ENCODE data around the gene PLCB1. TPM values are rescaled to one million over a fixed set of nuclear protein-coding genes. Genes with fewer than 3 reads are reported as not detected.

Gene PLCB1
- total and polyA plus RNA-seq, 10 of the 15 experiments (the other 5 are each of a cell fraction or from before 2014, with no cell fraction given), result 0.05 to 5.3 (median 0.17) TPM; not detected in 1

- TF ChIP-seq SKIL (IDR thresholded peaks at IDR 0.05; ENCODE audit: low read depth, poor library complexity, severe bottlenecking), result no peak
- no peak for TF ChIP-seq PAX8 (IDR thresholded peaks at IDR 0.05)
- no peak for TF ChIP-seq RUNX3 (IDR thresholded peaks at IDR 0.05; ENCODE audit: low read length)
Observed at GRCh38 chr20:8678098-8678776, 546.2 kb downstream of the PLCB1 start (continued).

- no peak for DNase-seq (ENCODE audit: low read depth, low spot score)
- Histone ChIP-seq H3K27me3 (replicated peaks in 1 of 2; ENCODE audit: control insufficient read depth in 2 of 2, insufficient read depth in 2 of 2, low read length in 1 of 2) (no peaks in the 10 kb centered on the region), H3K4me1 (ENCODE audit: control insufficient read depth, insufficient read depth, low read length) (no peaks in the 10 kb centered on the region), H3K27ac (ENCODE audit: control insufficient read depth, insufficient read depth) (no peak overlapping the region), H3K4me2 (ENCODE audit: control insufficient read depth, insufficient read depth) (no peak overlapping the region), H3K79me2 (ENCODE audit: control insufficient read depth, insufficient read depth, low read length) (no peaks in the 10 kb centered on the region), H3K9me3 (replicated peaks; ENCODE audit: control insufficient read depth, insufficient read depth, low read length) (no peaks in the 10 kb centered on the region; the same call in 2 of the 3 replicates), H3K9ac (ENCODE audit: control insufficient read depth, insufficient read depth, low read length) (no peak overlapping the region), H2AFZ (ENCODE audit: control insufficient read depth, low read depth, low read length) (no peak overlapping the region), H3K4me3 (no peak overlapping the region), H3K36me3 (ENCODE audit: control insufficient read depth in 2 of 2, insufficient read depth in 2 of 2, low read length in 1 of 2) (no peaks in the 10 kb centered on the region), H4K20me1 (ENCODE audit: control insufficient read depth, insufficient read depth) (no peaks in the 10 kb centered on the region)
- FAIRE-seq, result no peak
- RAD21 ChIA-PET (ENCODE audit: unreplicated experiment), result no interaction called here
- SMC1A ChIA-PET (ENCODE audit: uncharacterized antibody, unreplicated experiment), result no interaction called here
- TF ChIP-seq, protein P1, sequence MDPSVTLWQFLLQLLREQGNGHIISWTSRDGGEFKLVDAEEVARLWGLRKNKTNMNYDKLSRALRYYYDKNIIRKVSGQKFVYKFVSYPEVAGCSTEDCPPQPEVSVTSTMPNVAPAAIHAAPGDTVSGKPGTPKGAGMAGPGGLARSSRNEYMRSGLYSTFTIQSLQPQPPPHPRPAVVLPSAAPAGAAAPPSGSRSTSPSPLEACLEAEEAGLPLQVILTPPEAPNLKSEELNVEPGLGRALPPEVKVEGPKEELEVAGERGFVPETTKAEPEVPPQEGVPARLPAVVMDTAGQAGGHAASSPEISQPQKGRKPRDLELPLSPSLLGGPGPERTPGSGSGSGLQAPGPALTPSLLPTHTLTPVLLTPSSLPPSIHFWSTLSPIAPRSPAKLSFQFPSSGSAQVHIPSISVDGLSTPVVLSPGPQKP (IDR thresholded peaks at IDR 0.05; ENCODE audit: low read depth, low read length), result no peak
- TF ChIP-seq FOXM1 (IDR thresholded peaks at IDR 0.05; ENCODE audit: low read depth, low read length) (no peak), PAX8 (IDR thresholded peaks at IDR 0.05) (no peak), TAF1 (IDR thresholded peaks at IDR 0.05; ENCODE audit: borderline replicate concordance, low read depth, low read length) (no peak), KDM1A (IDR thresholded peaks at IDR 0.05; ENCODE audit: borderline replicate concordance) (no peak), NFYB (IDR thresholded peaks at IDR 0.05; ENCODE audit: insufficient read depth, low read depth, low read length) (no peak), SUPT20H (IDR thresholded peaks at IDR 0.05; ENCODE audit: borderline replicate concordance, control insufficient read depth, low read depth, low read length) (no peak), MTA2 (IDR thresholded peaks at IDR 0.05; ENCODE audit: low read depth) (no peak), SPI1 (IDR thresholded peaks at IDR 0.05; ENCODE audit: borderline replicate concordance, insufficient read depth, low read depth, low read length) (no peak), SIX5 (IDR thresholded peaks at IDR 0.05; ENCODE audit: low read depth, low read length, severe bottlenecking) (no peak), ZBED1 (IDR thresholded peaks at IDR 0.05; ENCODE audit: borderline replicate concordance) (no peak), YY1 (IDR thresholded peaks at IDR 0.05; ENCODE audit: low read depth, low read length) (no peak)
- TF ChIP-seq, protein P2, sequence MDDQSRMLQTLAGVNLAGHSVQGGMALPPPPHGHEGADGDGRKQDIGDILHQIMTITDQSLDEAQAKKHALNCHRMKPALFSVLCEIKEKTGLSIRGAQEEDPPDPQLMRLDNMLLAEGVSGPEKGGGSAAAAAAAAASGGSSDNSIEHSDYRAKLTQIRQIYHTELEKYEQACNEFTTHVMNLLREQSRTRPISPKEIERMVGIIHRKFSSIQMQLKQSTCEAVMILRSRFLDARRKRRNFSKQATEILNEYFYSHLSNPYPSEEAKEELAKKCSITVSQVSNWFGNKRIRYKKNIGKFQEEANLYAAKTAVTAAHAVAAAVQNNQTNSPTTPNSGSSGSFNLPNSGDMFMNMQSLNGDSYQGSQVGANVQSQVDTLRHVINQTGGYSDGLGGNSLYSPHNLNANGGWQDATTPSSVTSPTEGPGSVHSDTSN (IDR thresholded peaks at IDR 0.05; ENCODE audit: insufficient replicate concordance, low read depth, low read length), result no peak
- TF ChIP-seq, protein P3, sequence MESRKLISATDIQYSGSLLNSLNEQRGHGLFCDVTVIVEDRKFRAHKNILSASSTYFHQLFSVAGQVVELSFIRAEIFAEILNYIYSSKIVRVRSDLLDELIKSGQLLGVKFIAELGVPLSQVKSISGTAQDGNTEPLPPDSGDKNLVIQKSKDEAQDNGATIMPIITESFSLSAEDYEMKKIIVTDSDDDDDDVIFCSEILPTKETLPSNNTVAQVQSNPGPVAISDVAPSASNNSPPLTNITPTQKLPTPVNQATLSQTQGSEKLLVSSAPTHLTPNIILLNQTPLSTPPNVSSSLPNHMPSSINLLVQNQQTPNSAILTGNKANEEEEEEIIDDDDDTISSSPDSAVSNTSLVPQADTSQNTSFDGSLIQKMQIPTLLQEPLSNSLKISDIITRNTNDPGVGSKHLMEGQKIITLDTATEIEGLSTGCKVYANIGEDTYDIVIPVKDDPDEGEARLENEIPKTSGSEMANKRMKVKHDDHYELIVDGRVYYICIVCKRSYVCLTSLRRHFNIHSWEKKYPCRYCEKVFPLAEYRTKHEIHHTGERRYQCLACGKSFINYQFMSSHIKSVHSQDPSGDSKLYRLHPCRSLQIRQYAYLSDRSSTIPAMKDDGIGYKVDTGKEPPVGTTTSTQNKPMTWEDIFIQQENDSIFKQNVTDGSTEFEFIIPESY (IDR thresholded peaks at IDR 0.05), result no peak
- CTCF ChIA-PET, result interaction anchor here (1.0 kb wide), 1 partner anchor 32 kb away, joined by 3 read pairs; no protein-coding TSS in a partner anchor
- POLR2A ChIA-PET, result no interaction called here
- ATAC-seq, result no peak
- 64% methylated on average over 1 of the region's 1 CpG for WGBS (ENCODE audit: insufficient coverage, insufficient replicate concordance, low lambda C conversion rate, missing lambda C conversion rate)
- in situ Hi-C loops (cut with MboI) (no loop called here), intact Hi-C loops (cut with micrococcal nuclease; ENCODE audit: unreplicated experiment) (no loop called here)
- BruUV-seq (replicated peaks), result no TSS peak
Observed at GRCh38 chr20:8689337-8689736, 557.3 kb downstream of the PLCB1 start.
